ENCODE data around the gene NHERF1.
A peak's percentile ranks its signal among the peaks of the same experiment; 100 is the strongest.

Gene NHERF1

DNA sequence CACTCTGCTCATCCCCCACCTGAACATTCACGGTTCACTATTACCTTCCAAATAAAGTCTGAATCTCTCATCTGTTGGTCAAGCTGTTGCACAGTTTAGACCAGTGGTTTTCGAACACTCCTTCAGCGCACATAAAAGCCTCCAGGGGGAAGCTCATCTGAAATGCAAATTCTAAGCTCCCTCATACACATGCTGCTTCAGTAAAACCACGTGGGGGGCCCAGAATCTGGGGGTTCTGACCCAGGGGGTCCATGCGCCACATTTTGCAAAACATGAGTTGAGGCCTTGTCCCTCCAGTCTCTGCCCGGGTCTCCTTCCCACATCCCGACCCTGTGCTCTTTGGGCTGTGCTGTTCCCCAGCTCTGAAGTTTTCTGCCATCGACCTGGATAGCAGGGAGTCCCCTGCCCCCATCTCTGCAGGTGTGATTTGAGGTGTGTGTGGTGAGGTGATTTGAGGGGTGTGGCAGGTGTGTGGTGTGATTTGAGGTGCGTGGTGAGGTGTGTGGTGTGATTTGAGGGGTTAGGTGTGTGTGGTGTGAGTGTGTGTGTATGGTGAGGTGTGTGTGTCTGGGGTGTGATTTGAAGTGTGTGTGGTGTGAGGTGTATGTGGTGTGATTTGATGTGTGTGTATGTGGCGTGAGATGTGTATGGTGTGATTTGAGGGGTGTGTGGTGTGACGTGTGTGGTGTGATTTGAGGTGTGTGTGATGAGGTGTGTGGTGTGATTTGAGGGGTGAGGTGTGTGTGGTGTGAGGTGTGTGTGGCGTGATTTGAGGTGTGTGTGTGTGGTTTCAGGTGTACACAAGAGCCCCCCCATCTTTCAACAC is 16.2 kb upstream of the NHERF1 start:
- no peak for DNase-seq (ENCODE audit: low spot score)
- FAIRE-seq = no peak

DNA sequence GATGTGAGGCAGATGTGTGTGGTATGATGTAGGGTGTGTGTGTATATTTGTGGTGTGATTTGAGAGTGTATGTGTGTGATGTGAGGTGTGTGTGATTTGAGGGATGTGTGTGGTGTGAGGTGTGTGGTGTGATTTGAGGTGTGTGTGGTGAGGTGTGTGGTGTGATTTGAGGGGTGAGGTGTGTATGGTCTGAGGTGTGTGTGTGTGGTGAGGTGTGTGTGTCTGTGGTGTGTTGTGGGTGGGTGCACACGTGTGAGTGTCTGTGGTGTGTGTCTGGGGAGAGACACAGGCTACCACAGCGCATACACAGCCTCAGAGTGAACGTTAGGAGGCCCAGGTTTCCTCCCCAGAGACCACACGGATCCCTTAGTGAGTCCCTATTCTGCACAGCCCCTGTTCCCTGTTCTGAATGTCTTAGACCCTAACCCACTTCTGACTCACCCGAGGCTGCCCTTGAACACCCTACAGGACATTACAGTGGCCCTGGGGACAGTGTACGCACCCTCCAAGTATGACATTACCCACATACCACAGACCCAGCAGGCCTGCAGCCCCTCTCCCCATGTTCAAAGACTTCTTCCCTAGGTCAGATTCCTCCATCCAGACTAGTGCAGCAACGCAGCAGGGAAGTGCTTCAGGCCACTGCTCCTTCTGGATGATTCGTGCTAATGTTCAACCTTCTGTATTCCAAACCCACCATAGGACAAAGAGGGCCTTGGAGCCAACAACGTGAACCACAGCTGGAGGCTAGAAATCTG is 14.9 kb upstream of the NHERF1 start:
- no peak for DNase-seq (ENCODE audit: low spot score)

DNA sequence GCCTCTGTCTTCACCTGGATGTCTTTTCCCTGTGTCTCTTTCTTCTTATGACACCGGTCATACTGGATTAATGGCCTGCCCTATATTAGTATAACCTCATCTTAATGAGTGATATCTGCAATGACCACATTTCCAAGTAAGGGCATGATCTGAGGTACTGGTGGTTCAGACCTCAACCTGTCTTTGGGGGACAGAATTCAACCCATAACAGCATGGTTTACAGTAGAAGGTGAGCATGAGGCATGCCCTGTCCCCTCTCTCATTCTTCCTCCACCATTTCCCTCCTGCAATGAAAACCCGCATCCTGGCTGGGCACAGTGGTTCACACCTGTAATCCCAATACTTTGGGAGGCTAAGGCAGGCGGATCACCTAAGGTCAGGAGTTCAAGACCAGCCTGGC is 14.2 kb upstream of the NHERF1 start:
- DNase-seq (ENCODE audit: low spot score) (no peak), FAIRE-seq (no peak)

More for the DNA sequence above, 14.9 kb upstream of the NHERF1 start:
- peak; percentile 100 for FAIRE-seq

DNA sequence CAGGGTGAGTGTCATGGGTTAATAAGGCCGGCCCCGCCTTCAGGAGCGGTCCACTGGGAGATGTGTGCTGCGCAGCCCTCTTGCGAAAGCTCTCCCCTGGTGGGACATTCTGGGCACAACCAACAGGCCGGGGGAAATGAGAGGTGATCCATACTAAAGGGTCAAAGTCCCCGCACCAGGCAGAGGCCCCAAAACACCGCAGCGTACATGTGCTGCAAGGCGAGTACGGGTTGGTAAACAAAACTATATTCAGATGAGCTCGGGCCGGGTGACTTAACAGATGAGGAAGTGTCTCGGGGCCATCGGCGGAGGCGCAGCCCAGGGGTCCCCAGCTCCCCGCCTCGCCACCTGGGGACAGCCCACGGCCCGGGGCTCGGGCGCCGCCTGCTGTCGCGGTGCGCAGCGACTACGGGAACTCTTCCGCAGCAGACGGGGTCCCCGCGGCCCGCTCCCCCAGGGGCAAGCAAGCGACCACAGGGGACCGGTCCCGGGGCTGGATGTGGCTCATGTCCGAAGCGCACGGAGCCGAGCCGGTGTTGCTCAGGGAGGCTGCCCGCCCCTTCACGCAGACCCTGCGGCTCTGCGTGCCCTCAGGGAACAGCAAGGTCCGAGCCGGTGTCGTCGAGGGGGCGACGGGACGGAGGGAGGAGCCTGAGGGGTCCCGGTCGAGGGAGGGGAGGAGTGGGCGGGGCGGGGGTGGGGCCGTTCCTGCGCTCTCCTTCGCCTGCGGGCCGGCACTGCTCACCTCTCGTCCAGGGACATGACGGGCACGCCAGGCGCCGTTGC is 11.7 kb upstream of the NHERF1 start, which contains the start of gene RAB37:
RAB37 (plus strand) TSS at position 744 of the 786 bp plus-strand sequence; CDS start at position 761, 17 bp downstream.
- FAIRE-seq = no peak

DNA sequence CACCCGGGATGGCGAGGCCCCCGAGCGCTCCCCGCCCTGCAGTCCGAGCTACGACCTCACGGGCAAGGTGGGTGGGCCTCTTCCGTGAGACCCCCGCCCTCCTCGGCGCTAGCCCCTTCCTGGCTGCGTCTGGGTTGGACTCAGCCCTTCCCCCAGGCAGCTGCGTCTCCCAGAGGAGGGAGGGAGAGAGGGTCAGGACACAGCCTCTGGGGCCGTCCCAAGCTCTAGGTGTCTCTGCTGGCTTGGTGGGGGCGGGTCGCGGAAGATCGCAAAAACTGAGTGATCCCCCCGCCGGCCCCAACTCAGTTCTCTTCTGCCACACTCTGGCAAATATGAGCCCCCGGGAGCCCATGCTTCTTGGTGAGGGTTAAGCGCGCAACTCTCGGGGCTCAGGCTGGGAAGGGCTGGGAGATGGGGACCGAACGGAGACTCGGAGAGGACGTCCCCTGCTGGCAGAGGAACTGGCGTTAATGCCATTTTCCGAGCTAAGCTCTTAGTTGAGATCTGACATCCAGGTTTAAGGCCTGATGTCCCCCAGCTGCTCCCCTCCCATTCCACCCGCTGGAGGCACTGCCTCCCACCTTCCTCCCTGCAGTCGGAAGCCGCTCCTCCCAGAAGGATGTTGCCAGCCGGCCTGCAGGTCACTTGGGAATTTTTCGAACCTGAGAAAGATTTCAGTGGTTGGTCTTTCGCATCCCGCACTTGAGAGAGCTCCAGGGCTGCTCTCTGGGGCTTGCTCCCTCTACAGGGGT is 11.0 kb upstream of the NHERF1 start:
- DNase-seq (ENCODE audit: low spot score) = peak; percentile 62
- FAIRE-seq = no peak

More for the DNA sequence above, 11.7 kb upstream of the NHERF1 start, which contains the start of gene RAB37:
- DNase-seq (ENCODE audit: low spot score) = no peak

DNA sequence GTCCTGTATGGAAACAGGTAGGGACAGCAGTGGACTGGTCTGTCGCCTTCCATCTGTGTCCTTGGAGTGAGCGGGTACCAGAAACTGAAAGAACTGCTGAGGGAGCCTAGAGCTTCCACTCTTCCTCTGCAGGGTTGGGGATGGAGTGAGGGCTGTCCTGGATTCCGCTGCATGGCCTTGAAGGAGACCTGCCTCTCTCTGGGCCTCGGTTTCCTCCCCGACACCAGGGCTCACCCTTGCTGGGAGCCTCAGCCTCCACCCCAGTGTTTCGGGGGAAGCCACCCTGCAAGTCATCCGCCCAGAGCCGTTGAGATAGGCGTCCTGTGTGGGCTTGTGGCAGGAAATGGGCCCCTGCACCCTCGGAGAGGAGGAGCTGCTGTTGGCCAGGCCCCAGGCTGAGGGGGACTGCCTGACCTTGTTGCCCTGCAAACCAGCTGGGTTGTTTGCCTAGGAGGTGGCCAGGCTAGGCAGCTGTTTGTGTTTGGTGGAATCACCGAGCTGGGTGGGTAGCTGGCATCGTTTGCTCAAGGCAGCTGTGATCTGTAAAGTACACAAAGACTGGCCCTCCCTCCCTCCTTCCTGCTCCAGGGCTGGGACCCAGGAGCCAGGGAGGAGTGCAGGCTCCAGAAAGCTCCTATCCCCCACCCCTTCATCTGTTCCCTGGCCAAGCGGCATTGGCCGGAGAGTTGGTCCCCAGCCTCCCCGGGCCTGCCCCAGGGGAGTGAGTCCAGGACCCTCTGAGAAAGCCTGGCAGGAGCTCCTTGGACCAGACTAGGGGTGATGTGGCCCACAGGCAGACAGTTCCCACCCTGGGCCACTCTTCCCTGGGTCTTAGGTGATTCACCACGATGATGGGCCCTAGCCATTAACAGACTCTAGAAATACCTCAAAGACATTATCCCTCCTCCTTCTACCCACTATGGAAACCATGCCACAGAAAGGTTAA is 10.1 kb upstream of the NHERF1 start:
- DNase-seq (ENCODE audit: low spot score) (no peak), FAIRE-seq (peak; percentile 59)

DNA sequence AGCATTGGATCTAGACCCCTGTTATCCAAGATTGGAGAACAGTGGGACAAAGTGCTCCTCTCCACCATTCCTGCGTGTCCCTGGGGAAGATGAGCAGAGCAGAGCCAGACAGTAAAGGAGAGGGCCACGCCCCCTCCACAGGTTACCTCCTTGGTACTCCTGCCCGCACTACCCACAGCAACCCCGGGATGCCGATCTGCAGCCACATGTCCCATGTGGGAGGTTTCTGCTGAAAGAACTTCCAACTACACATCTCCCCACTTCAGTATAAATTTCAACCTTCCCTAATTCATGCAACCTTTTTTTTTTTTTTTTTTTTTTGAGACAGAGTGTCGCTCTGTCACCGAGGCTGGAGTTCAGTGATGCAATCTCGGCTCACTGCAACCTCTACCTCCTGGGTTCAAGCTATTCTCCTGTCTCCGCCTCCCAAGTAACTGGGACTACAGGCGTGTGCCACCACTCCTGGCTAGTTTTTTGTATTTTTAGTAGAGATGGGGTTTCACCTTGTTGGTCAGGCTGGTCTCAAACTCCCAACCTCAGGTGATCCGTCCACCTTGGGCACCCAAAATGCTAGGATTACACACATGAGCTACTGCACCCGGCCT is 9.1 kb upstream of the NHERF1 start:
- no peak for DNase-seq (ENCODE audit: low spot score)
- FAIRE-seq = no peak

DNA sequence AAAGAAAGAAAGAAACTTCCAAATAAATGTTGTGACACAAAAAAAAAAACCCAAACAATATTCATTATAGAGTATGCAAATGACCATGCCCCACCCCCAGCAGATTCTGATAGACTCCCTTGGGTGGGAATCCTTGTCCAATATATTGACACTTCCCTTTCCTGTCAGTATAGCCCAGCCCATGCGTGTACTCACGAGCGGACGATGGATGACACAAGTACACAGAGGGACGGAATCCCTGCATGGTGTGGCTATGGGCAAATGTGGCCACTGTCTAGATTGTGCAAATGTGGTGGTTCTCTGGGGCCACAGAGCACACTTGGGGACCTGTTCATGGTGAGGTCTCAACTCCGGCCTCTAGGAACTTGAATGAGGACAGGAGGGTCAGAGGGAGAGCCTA is 8.3 kb upstream of the NHERF1 start:
- DNase-seq (ENCODE audit: low spot score) = no peak
- no peak for FAIRE-seq

DNA sequence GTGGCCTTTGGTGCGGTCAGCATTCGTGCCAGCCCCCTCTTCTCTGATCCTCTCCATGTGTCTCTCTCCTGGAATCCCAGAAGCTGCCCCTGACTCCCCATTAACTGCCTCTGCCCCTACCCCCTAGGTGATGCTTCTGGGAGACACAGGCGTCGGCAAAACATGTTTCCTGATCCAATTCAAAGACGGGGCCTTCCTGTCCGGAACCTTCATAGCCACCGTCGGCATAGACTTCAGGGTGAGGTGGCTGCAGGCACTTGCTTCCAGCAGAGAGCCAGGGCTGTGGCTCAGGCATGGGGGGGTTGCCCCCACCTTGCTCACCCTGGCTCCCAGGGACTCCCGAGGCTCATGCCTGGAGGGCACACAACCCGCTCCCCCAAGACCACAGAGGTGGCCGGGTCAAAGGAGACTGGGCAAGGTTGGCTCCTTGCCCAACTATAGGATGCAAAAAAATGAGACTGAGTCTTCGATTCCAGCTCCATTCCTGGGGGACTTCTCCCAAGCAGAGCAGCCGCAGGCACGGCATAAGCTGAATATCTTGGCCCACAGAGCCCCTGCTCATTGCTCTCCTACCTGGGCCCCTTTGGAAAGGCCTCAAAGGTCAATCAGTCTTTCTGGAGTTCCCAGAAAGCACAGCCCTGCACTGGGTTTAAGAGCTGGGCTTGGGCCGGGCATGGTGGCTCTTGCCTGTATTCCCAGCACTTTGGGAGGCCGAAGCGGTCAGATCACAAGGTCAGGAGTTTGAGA is 7.6 kb upstream of the NHERF1 start:
- DNase-seq (ENCODE audit: low spot score) = no peak
- no peak for FAIRE-seq

DNA sequence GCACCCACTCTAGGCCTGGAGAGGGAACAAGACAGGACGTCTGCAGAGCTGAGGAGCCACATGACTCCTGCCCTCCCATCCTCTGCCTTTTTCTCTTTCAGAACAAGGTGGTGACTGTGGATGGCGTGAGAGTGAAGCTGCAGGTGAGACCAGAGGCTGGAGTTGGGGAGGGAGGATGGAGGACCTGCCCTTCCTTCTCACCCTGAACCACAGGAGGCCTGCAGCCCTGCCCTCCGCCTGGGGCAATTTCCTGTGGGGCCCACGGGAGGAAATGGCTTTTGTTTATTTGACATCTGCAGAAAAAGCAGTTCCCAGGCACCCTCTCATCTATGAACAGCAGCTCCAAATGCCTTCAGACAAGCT is 6.3 kb upstream of the NHERF1 start:
- DNase-seq (ENCODE audit: low spot score) (no peak), FAIRE-seq (no peak)

DNA sequence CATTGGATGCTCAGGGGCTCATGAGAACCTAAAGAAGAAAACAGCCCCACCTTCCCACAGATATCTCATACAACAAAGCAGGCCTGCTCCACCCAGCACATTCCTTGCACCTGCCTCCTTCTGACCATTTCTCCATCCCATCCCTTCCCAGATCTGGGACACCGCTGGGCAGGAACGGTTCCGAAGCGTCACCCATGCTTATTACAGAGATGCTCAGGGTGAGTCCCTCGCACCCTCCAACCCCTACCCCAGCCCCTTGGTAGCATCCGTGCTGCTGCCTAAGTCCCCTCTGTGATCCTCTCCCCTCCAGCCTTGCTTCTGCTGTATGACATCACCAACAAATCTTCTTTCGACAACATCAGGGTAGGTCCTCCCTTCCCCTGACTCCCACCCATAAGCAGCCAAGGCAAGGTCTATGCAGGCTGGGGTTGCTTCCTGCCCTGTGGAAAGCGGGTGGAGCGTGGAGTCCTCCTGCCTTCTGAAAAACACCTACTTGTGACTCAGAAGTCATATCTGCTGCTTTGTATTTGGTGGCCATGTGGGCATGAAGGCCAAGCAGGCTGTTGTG is 5.4 kb upstream of the NHERF1 start:
- DNase-seq (ENCODE audit: low spot score) (no peak), FAIRE-seq (no peak)

DNA sequence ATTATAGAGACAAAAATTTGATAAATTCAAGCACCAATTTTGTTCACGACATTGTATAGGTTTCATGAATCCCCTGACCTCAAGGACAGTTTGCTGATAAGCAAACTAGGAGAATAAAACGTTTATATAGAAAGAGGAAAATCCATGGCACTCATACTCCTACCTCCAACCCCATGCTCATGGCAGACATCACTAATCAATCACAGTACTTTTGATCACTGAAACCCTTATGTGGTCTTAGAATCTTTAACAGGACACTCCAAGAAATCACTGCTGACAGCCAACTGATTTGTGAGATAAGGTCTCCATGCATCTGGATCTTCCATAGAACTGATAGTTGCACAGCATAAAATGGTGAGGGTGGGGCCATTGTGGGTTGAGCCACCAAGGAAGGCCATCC is 4.7 kb upstream of the NHERF1 start:
- FAIRE-seq (no peak), DNase-seq (ENCODE audit: low spot score) (no peak)

DNA sequence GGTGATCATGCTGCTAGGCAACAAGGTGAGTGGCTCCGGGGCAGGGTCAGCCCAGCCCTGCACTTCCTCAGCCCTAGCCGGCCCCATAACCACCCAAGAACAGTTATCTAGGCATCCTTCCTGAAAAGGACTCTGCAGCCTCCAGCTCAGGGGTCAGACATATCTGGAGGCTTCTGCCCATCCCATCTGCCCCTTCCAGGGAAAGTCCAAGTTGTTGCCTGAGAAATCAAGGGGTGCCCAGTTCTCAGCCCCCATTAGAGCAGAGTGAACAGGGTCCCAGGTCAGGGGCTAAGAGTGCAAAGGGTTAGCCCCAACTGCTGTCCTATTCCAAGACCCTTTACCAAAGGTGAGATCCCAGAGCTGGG is 4.1 kb upstream of the NHERF1 start:
- FAIRE-seq (no peak), DNase-seq (ENCODE audit: low spot score) (no peak)

DNA sequence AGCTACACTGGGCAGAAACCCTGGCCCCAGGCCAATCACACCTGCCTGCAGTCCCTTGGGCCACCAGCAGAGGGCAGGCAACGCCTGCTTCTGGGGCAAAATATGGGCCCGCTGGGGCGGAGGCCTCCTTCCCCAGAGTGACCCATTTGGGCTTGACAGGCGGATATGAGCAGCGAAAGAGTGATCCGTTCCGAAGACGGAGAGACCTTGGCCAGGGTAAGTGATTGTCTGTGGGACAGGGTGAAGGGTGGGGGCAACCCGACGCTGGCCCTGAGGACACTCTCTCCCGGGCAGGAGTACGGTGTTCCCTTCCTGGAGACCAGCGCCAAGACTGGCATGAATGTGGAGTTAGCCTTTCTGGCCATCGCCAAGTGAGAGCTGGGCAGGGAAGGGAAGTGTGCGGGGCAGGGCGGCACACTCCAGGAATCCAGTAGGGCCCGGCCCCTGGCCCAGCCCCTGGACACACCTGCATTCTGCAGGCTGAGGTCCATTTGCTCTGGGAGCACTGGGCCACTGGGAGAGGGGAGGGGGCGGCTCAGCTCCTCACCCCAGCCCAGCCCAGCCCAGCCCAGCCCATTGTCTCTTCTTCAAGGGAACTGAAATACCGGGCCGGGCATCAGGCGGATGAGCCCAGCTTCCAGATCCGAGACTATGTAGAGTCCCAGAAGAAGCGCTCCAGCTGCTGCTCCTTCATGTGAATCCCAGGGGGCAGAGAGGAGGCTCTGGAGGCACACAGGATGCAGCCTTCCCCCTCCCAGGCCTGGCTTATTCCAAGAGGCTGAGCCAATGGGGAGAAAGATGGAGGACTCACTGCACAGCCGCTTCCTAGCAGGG is 3.5 kb upstream of the NHERF1 start:
- DNase-seq (ENCODE audit: low spot score) (peak; percentile 86), FAIRE-seq (peak; percentile 79)

DNA sequence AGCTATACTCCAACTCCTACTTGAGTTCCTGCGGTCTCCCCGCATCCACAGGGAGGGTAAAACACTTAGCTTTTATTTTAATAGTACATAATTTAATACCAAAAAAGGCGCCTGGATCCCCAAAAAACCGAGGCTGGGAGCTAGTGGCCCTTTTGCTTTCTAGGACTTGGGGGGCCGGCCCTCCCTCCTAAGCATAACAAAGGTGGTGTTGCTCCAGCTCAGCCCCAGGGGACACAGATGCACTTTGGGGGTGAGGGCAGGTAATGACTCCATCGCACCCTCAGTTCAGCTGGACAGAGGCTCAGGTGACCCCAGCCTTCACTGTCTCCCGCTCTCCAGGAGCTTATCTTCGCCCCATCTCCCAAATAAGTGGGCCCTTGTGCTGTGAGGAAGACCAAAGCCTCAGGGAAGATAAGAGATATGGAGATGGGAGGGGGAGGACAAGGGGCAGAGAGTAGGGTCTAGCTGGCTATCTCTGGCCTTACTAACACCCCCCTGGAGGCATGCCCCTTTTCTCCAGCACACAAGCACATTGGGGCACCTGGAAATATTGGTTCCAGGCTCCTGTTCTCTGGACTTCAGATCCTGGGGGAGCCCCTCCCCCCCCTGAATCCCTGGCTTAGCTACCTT is 2.8 kb upstream of the NHERF1 start:
- DNase-seq (ENCODE audit: low spot score) (no peak), FAIRE-seq (no peak)

DNA sequence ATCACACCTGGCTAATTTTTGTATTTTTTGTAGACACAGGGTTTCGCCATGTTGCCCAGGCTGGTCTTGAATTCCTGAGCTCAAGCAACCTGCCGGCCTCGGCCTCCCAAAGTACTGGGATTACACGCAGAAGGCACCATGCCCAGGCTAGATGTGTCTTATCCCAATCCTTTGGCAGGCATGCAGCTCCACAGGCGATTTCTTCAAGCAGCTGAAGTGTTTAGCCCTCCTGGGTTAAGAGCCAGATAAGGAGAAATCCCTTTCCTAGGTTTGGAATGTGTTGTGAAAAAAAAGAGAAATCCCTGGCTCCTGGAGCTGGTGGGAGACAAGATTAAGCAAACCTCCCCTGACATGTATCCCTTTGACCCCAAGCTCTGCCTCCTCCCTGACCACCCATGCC is 2.1 kb upstream of the NHERF1 start:
- DNase-seq (ENCODE audit: low spot score) (no peak), FAIRE-seq (no peak)

DNA sequence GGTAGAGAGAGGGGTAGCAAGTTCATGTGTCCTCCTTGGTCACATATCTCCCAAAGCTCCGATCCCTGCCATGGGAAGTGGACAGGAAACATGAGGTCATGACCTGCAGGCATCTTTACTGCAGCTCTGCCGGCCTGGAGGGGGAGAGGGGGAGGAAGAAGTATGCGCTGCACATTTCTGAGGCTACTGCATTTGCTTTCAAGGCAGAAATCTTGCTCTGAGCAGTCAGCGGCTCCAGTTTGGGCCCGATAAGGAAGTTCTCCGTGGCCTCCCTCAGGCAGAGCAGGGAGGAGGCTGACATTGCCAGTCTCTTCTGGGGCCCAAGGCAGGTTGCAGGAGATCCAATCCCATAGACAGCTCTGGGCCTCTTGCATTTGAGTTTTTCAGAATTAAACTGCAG is 1.5 kb upstream of the NHERF1 start:
- FAIRE-seq (no peak), DNase-seq (ENCODE audit: low spot score) (no peak)

DNA sequence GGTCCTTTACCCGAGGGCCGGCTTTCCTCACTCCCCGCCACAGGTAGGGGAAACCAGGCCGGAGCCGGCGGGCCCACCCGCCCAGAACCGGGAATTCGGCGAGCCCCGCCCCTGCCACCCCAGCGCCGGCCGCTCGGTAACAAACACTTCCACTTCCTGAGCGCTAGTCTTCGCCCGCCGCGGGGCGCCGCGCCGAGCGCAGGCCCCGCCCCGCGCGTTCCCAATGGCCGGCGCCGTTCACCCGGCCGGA is 224 bp upstream of the NHERF1 start:
- FAIRE-seq = no peak
- no peak for DNase-seq (ENCODE audit: low spot score)

All from urothelium cell line (cell line).